SK-N-SH (cell line): ENCODE measurements around the gene MYO5C. TPM values are rescaled to one million over a fixed set of nuclear protein-coding genes. Genes with fewer than 3 reads are reported as not detected.

Experiments used
- CTCF ChIA-PET: fragments of 300-600, 350-600 bp; formaldehyde crosslinking; extraction: SDS; loops from one replicate; lab custom pipeline; 2021; lab: Yijun Ruan, JAX
- POLR2A ChIA-PET: fragments of 350-600 bp; sonication (Branson Sonifier 250); formaldehyde crosslinking; extraction: SDS; loops from one replicate; lab custom pipeline; 2020; ENCODE audit warnings: antibody characterized with exemption, inconsistent platforms; lab: Yijun Ruan, JAX
- DNase-seq: peaks from one replicate; pipeline ENCODE4 v3.0.0; 2012
- H2AFZ ChIP-seq: fragments of 200-600 bp; sonication (generic); 2 replicates; pipeline ENCODE4 v1.8.1; 2016; ENCODE audit warnings: antibody characterized with exemption, mild to moderate bottlenecking, low read depth
- H3F3A ChIP-seq: fragments of 200-600 bp; sonication (generic); replicated peaks from 2 replicates; pipeline ENCODE3; 2016; ENCODE audit warnings: antibody characterized with exemption, mild to moderate bottlenecking; ENCODE audit not compliant: insufficient read depth
- H3K27ac ChIP-seq, 2 experiments: fragments of 200-500 bp in 1 of 2; fragments of 200-600 bp in 1 of 2; sonication (Bioruptor generic) in 1 of 2; sonication (generic), shearing (Covaris generic) in 1 of 2; 2 replicates each; pipeline versions ENCODE4 v1.5.1 to v1.6.1; 2014 to 2016; ENCODE audit warnings: low read depth in 2 of 2, inconsistent platforms in 1 of 2, low read length in 1 of 2, mild to moderate bottlenecking in 1 of 2, mixed read lengths in 1 of 2
- H3K27me3 ChIP-seq: fragments of 200-600 bp; sonication (generic), shearing (Covaris generic); 2 replicates; pipeline ENCODE4 v1.6.1; 2016; ENCODE audit warnings: mixed run types; ENCODE audit not compliant: insufficient read depth
- H3K36me3 ChIP-seq, 2 experiments: fragments of 200-500 bp in 1 of 2; fragments of 200-600 bp in 1 of 2; sonication (Bioruptor generic) in 1 of 2; sonication (generic) in 1 of 2; replicated peaks in 1 of 2; 2 replicates each; pipeline versions ENCODE3 to v1.5.1; 2014 to 2016; ENCODE audit warnings: low read length in 1 of 2, mild to moderate bottlenecking in 1 of 2; ENCODE audit not compliant: insufficient read depth in 2 of 2, control insufficient read depth in 1 of 2
- H3K4me1 ChIP-seq, 2 experiments: fragments of 200-500 bp in 1 of 2; fragments of 200-600 bp in 1 of 2; sonication (Bioruptor generic) in 1 of 2; sonication (generic), shearing (Covaris generic) in 1 of 2; 2 replicates each; pipeline versions ENCODE4 v1.5.1 to v1.6.1; 2014 to 2016; ENCODE audit warnings: low read depth in 1 of 2, low read length in 1 of 2, mixed run types in 1 of 2; ENCODE audit not compliant: insufficient read depth in 2 of 2, control insufficient read depth in 1 of 2
- H3K4me2 ChIP-seq: fragments of 200-600 bp; sonication (generic), shearing (Covaris generic); 2 replicates; pipeline ENCODE4 v1.6.1; 2017; ENCODE audit warnings: mixed run types
- H3K4me3 ChIP-seq, 2 experiments: fragments of 200-500 bp in 1 of 2; fragments of 200-600 bp in 1 of 2; sonication (Bioruptor generic) in 1 of 2; sonication (generic), shearing (Covaris generic) in 1 of 2; 2 replicates each; pipeline versions ENCODE4 v1.5.1 to v1.8.1; 2014 to 2016; ENCODE audit warnings: low read depth in 2 of 2, inconsistent platforms in 1 of 2, low read length in 1 of 2, mild to moderate bottlenecking in 1 of 2, mixed read lengths in 1 of 2, moderate library complexity in 1 of 2
- H3K79me2 ChIP-seq: fragments of 200-600 bp; sonication (generic); 2 replicates; pipeline ENCODE4 v1.8.1; 2017; ENCODE audit warnings: mild to moderate bottlenecking; ENCODE audit not compliant: insufficient read depth
- H3K9ac ChIP-seq: fragments of 200-600 bp; sonication (generic); 2 replicates; pipeline ENCODE4 v1.6.1; 2017; ENCODE audit warnings: mixed run types
- H3K9me2 ChIP-seq: fragments of 200-600 bp; sonication (generic); 2 replicates; pipeline ENCODE4 v1.6.1; 2017; ENCODE audit warnings: mixed run types
- H3K9me3 ChIP-seq: fragments of 200-600 bp; sonication (generic); 2 replicates; pipeline ENCODE4 v1.6.1; 2017; ENCODE audit warnings: mixed run types, mild to moderate bottlenecking, moderate library complexity
- H4K20me1 ChIP-seq: fragments of 200-600 bp; sonication (generic); 2 replicates; pipeline ENCODE4 v1.6.1; 2017; ENCODE audit warnings: mild to moderate bottlenecking, mixed run types; ENCODE audit not compliant: insufficient read depth
- CHD2 ChIP-seq: fragments of 150-350 bp; IDR thresholded peaks from 2 replicates; pipeline ENCODE4 v1.6.1; 2018; ENCODE audit warnings: low read length; ENCODE audit not compliant: partially characterized antibody
- ELF1 ChIP-seq: IDR thresholded peaks from 2 replicates; pipeline ENCODE4 v1.4.0; 2012
- EP300 ChIP-seq, 2 experiments: IDR thresholded peaks; 2 replicates each; pipeline versions ENCODE4 v1.4.0 to v1.6.1; 2012; ENCODE audit warnings: borderline replicate concordance in 1 of 2, low read depth in 1 of 2, low read length in 1 of 2
- FOSL2 ChIP-seq: IDR thresholded peaks from 2 replicates; pipeline ENCODE4 v1.4.0; 2012; ENCODE audit warnings: low read depth, mild to moderate bottlenecking, moderate library complexity, borderline replicate concordance
- FOXJ3 ChIP-seq: sonication (generic); formaldehyde crosslinking; IDR thresholded peaks from 2 replicates; pipeline ENCODE4 v1.5.1; 2020; ENCODE audit warnings: mild to moderate bottlenecking, missing genetic modification reagents
- FOXM1 ChIP-seq: IDR thresholded peaks from 2 replicates; pipeline ENCODE4 v1.4.0; 2012; ENCODE audit warnings: low read depth, mild to moderate bottlenecking
- GABPA ChIP-seq: IDR thresholded peaks from 2 replicates; pipeline ENCODE4 v1.4.0; 2012; ENCODE audit warnings: low read depth, mild to moderate bottlenecking
- JUND ChIP-seq: IDR thresholded peaks from 2 replicates; pipeline ENCODE4 v1.4.0; 2012
- MAX ChIP-seq: IDR thresholded peaks from 2 replicates; pipeline ENCODE4 v1.4.0; 2012; ENCODE audit warnings: low read depth
- MXI1 ChIP-seq: IDR thresholded peaks from 2 replicates; pipeline ENCODE4 v1.6.1; 2012; ENCODE audit warnings: mild to moderate bottlenecking, low read depth, low read length, improper control_type of control experiment
- PBX3 ChIP-seq: IDR thresholded peaks from 2 replicates; pipeline ENCODE4; 2012
- POLR2AphosphoS5 ChIP-seq: IDR thresholded peaks from 2 replicates; pipeline ENCODE4 v1.6.1; 2012; ENCODE audit warnings: low read depth, low read length
- RFX5 ChIP-seq: IDR thresholded peaks from 2 replicates; pipeline ENCODE4 v1.6.1; 2012; ENCODE audit warnings: mild to moderate bottlenecking, improper control_type of control experiment, low read length
- SIN3A ChIP-seq: IDR thresholded peaks from 2 replicates; pipeline ENCODE4 v1.6.1; 2012; ENCODE audit warnings: low read depth, mild to moderate bottlenecking, low read length, moderate library complexity, borderline replicate concordance
- TEAD4 ChIP-seq: IDR thresholded peaks from 2 replicates; pipeline ENCODE4 v1.4.0; 2012; ENCODE audit warnings: mild to moderate bottlenecking, borderline replicate concordance; ENCODE audit not compliant: insufficient read depth
- USF2 ChIP-seq: fragments of 150-350 bp; IDR thresholded peaks from 2 replicates; pipeline ENCODE4 v1.6.1; 2017; ENCODE audit warnings: antibody characterized with exemption, low read length, low read depth, borderline replicate concordance
- WGBS: methylation state at CpG from one replicate; pipeline ENCODE4 v1.1.6; 2017; ENCODE audit warnings: low lambda C conversion rate; 5-methylcytosine and 5-hydroxymethylcytosine counted together
- polyA plus RNA-seq, 3 experiments: library from polyadenylated mRNA; depleted of rRNA; stranded (reverse); fragments of >200 nt; gene quantifications; 2 replicates each; pipeline ENCODE4 v1.2.3, GENCODE V29; 2012
- TF ChIP-seq, protein P1 (sequence below): IDR thresholded peaks from 2 replicates; pipeline ENCODE4 v1.4.0; 2012; ENCODE audit warnings: low read depth, borderline replicate concordance

The MYO5C gene
- polyA plus RNA-seq, 1 of the 3 experiments (the other 2 are of a cell fraction), result 0.99 TPM

- no peak for TF ChIP-seq RFX5
- no peak for TF ChIP-seq FOXM1
- TF ChIP-seq POLR2AphosphoS5, result no peak
- TF ChIP-seq MAX, result no peak
- no peak for TF ChIP-seq CHD2
- TF ChIP-seq SIN3A, result no peak
- TF ChIP-seq EP300 (IDR thresholded peaks at IDR 0.05; ENCODE audit: borderline replicate concordance in 1 of 2, low read depth in 1 of 2, low read length in 1 of 2), result no peak
- no peak for TF ChIP-seq PBX3
- no peak for TF ChIP-seq FOSL2
- no peak for TF ChIP-seq ELF1
- no peak for TF ChIP-seq FOXJ3 (CRISPR knock-in tag)
- no peak for TF ChIP-seq USF2
- TF ChIP-seq, protein P1, sequence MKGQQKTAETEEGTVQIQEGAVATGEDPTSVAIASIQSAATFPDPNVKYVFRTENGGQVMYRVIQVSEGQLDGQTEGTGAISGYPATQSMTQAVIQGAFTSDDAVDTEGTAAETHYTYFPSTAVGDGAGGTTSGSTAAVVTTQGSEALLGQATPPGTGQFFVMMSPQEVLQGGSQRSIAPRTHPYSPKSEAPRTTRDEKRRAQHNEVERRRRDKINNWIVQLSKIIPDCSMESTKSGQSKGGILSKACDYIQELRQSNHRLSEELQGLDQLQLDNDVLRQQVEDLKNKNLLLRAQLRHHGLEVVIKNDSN, result no peak
- no peak for TF ChIP-seq GABPA
- TF ChIP-seq, all 33 proteins: peak for 0
Observed at GRCh38 chr15:52243286-52243685, 52.3 kb downstream of the MYO5C start (continued).

GRCh38 chr15:52241489-52241888 is 54.1 kb downstream of the MYO5C start:
- H3K4me2 ChIP-seq, result no peak overlapping the region
- no peaks in the 10 kb centered on the region for H3K9me3 ChIP-seq
- 80% methylated on average over 4 of the region's 4 CpGs for WGBS
- ChIA-PET POLR2A (no interaction called here), CTCF (interaction anchor here (1.1 to 5.6 kb wide), 3 partner anchors 14 to 15 kb away, joined by 3 to 37 read pairs (median 4); no protein-coding TSS in a partner anchor)
- no peaks in the 10 kb centered on the region for H3F3A ChIP-seq
- no peaks in the 10 kb centered on the region for H3K79me2 ChIP-seq
- no peak overlapping the region for H2AFZ ChIP-seq
- H3K4me1 ChIP-seq, result no peaks in the 10 kb centered on the region
- H4K20me1 ChIP-seq, result no peaks in the 10 kb centered on the region
- H3K27ac ChIP-seq, result no peak overlapping the region
- TF ChIP-seq MAX (no peak), MXI1 (no peak), PBX3 (no peak), JUND (no peak), TEAD4 (no peak), FOXM1 (no peak), FOXJ3 (CRISPR knock-in tag) (no peak), SIN3A (no peak)
- no peak for DNase-seq
- H3K27me3 ChIP-seq, result no peaks in the 10 kb centered on the region
- no peak overlapping the region for H3K4me3 ChIP-seq
- H3K36me3 ChIP-seq, result no peaks in the 10 kb centered on the region
- no peaks in the 10 kb centered on the region for H3K9me2 ChIP-seq
- no peak overlapping the region for H3K9ac ChIP-seq
